PFSK-1 (cell line): Measurements from ENCODE around the gene SIPA1L3.

Source experiments
- POLR2AphosphoS5 ChIP-seq: IDR thresholded peaks from 2 replicates; pipeline ENCODE4 v1.6.1; 2012; ENCODE audit warnings: low read depth, mild to moderate bottlenecking, control low read depth, low read length, moderate library complexity
- REST ChIP-seq, 2 experiments: IDR thresholded peaks; 2 replicates each; pipeline versions ENCODE4 v1.6.1 to v1.8.0; 2011 to 2012; ENCODE audit warnings: low read depth in 2 of 2, low read length in 2 of 2, control low read depth in 1 of 2, inconsistent platforms in 1 of 2, mild to moderate bottlenecking in 1 of 2, moderate library complexity in 1 of 2; ENCODE audit not compliant: insufficient read depth in 1 of 2

DNA sequence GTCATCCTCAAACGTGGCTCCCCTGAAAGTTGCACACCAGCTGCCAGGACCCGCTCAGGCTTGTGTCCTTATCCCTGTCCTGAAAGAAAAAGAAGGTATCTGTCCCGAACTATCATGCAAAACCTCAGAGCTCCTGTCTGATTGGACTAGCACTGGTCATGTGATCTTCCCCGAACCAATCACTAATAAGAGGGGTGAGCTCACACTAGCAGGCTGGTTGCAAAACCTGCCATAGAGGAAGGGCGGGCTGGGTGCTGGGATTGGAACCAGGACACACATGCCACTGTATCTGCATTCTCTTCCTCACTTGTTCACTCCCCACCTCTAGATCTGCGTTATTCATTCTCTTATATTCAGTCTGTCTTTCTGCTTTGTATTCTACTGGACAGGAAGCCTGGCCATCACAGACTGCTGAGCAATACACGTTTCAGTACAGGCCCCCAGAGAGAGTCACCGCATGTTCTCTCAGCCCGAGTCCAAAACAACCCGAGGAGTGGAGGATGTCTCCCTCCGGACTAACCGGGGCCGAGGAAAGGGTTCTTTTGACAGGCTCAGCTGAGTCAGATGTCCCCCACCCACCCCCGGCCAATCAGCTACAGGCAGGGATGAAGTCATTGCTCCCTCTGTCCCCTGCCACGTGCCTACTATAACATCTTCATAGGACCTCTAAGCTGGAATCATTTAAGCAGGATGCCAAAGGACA is 97.7 kb downstream of the SIPA1L3 start:
- TF ChIP-seq REST (IDR thresholded peaks at IDR 0.05; ENCODE audit: insufficient read depth in 1 of 2, low read depth in 2 of 2, low read length in 2 of 2) (no peak), POLR2AphosphoS5 (peak; percentile 75)
